GM12878 (cell line): ENCODE measurements around the gene BAG5. TPM values are rescaled to one million over a fixed set of nuclear protein-coding genes. Genes with fewer than 3 reads are reported as not detected.

ENCODE experiments used
- ATAC-seq: fragments of 200-7000 bp; cut with Tn5 transposase; 3 replicates; pipeline ENCODE4 v1.9.1; 2020; ENCODE audit warnings: mild to moderate bottlenecking, moderate library complexity
- BruUV-seq: library from RNA; stranded (reverse); fragments of 400-500 nt; replicated peaks from 2 replicates; lab custom pipeline; 2021; lab: Mats Ljungman, UMichigan
- CTCF ChIA-PET: fragments of 300-600 bp; sonication (Branson Sonifier 250); formaldehyde crosslinking; extraction: SDS; loops from one replicate; lab custom pipeline; 2021; ENCODE audit warnings: inconsistent platforms; lab: Yijun Ruan, JAX
- POLR2A ChIA-PET: fragments of 350-600 bp; formaldehyde crosslinking; extraction: SDS; loops from one replicate; lab custom pipeline; 2021; ENCODE audit warnings: inconsistent platforms; lab: Charles Lee
- RAD21 ChIA-PET: fragments of 300-600 bp; sonication (Branson Sonifier 250); formaldehyde crosslinking; loops from one replicate; lab custom pipeline; 2023; ENCODE audit warnings: antibody characterized with exemption; ENCODE audit not compliant: unreplicated experiment; lab: Charles Lee
- SMC1A ChIA-PET: fragments of 300-600 bp; sonication (Branson Sonifier 250); formaldehyde crosslinking; loops from one replicate; lab custom pipeline; 2023; ENCODE audit not compliant: unreplicated experiment, uncharacterized antibody; lab: Charles Lee
- DNase-seq: peaks from one replicate; pipeline ENCODE4 v3.0.0-alpha.2; 2011; ENCODE audit warnings: low read depth, low spot score
- FAIRE-seq: peaks from 3 replicates; lab custom pipeline; 2011; peaks lifted over from hg19 to GRCh38; lab: Jason Lieb, UNC
- H2AFZ ChIP-seq: 2 replicates; pipeline ENCODE4 v1.6.0; 2011; ENCODE audit warnings: low read depth, low read length, control low read depth; ENCODE audit not compliant: control insufficient read depth
- H3K27ac ChIP-seq: 2 replicates; pipeline ENCODE4 v1.5.1; 2011; ENCODE audit warnings: control low read depth; ENCODE audit not compliant: control insufficient read depth, insufficient read depth
- H3K27me3 ChIP-seq, 2 experiments: replicated peaks in 1 of 2; 2 replicates each; pipeline versions ENCODE4 v1.6.0 to v1.6.1; 2011; ENCODE audit warnings: low read length in 1 of 2; ENCODE audit not compliant: control insufficient read depth in 2 of 2, insufficient read depth in 2 of 2
- H3K36me3 ChIP-seq, 2 experiments: 2 replicates each; pipeline ENCODE4 v1.5.1; 2011; ENCODE audit warnings: low read length in 1 of 2; ENCODE audit not compliant: control insufficient read depth in 2 of 2, insufficient read depth in 2 of 2
- H3K4me1 ChIP-seq: 2 replicates; pipeline ENCODE4 v1.6.1; 2011; ENCODE audit warnings: mild to moderate bottlenecking, low read length, moderate library complexity, mixed read lengths; ENCODE audit not compliant: control insufficient read depth, insufficient read depth
- H3K4me2 ChIP-seq: 2 replicates; pipeline ENCODE4 v1.6.0; 2011; ENCODE audit warnings: control low read depth; ENCODE audit not compliant: control insufficient read depth, insufficient read depth
- H3K4me3 ChIP-seq: fragments of 200-600 bp; sonication (generic); 2 replicates; pipeline ENCODE4 v1.5.1; 2016
- H3K79me2 ChIP-seq: 2 replicates; pipeline ENCODE4 v1.6.0; 2011; ENCODE audit warnings: low read length; ENCODE audit not compliant: control insufficient read depth, insufficient read depth
- H3K9ac ChIP-seq: 2 replicates; pipeline ENCODE4 v1.8.0; 2011; ENCODE audit warnings: low read length, control low read depth, mixed read lengths; ENCODE audit not compliant: control insufficient read depth, insufficient read depth
- H3K9me3 ChIP-seq: replicated peaks from 3 replicates; pipeline ENCODE4 v1.5.1; 2011; ENCODE audit warnings: mild to moderate bottlenecking, low read length; ENCODE audit not compliant: control insufficient read depth, insufficient read depth
- H4K20me1 ChIP-seq: 2 replicates; pipeline ENCODE4 v1.6.0; 2011; ENCODE audit not compliant: control insufficient read depth, insufficient read depth
- ATF7 ChIP-seq: fragments of 450-650 bp; IDR thresholded peaks from 2 replicates; pipeline ENCODE4 v1.6.1; 2016; ENCODE audit warnings: low read depth, mild to moderate bottlenecking
- BCL3 ChIP-seq: IDR thresholded peaks from 2 replicates; pipeline ENCODE4 v1.6.1; 2011; ENCODE audit warnings: borderline replicate concordance, low read depth, mild to moderate bottlenecking, moderate library complexity, low read length; ENCODE audit not compliant: insufficient read depth, poor library complexity, severe bottlenecking
- BHLHE40 ChIP-seq, 2 experiments: fragments of 450-650 bp in 1 of 2; IDR thresholded peaks; 2 replicates each; pipeline ENCODE4 v1.6.1; 2011 to 2017; ENCODE audit warnings: low read depth in 2 of 2, borderline replicate concordance in 1 of 2, improper control_type of control experiment in 1 of 2, low read length in 1 of 2, mild to moderate bottlenecking in 1 of 2
- CHD2 ChIP-seq: IDR thresholded peaks from 2 replicates; pipeline ENCODE4 v1.6.1; 2011; ENCODE audit warnings: low read depth, low read length, improper control_type of control experiment, borderline replicate concordance
- CREM ChIP-seq: IDR thresholded peaks from 2 replicates; pipeline ENCODE4 v1.6.1; 2014; ENCODE audit warnings: antibody characterized with exemption, low read depth
- E2F8 ChIP-seq: fragments of 450-650 bp; IDR thresholded peaks from 2 replicates; pipeline ENCODE4 v1.6.1; 2018; ENCODE audit warnings: mild to moderate bottlenecking, low read depth, moderate library complexity; ENCODE audit not compliant: partially characterized antibody
- HCFC1 ChIP-seq: fragments of 150-350 bp; IDR thresholded peaks from 2 replicates; pipeline ENCODE4 v1.6.1; 2014; ENCODE audit warnings: low read length
- HDAC6 ChIP-seq: fragments of 200-600 bp; sonication (generic); IDR thresholded peaks from one replicate; pipeline ENCODE4 v1.8.0; 2017; ENCODE audit warnings: antibody characterized with exemption; ENCODE audit not compliant: unreplicated experiment
- JUNB ChIP-seq: IDR thresholded peaks from 2 replicates; pipeline ENCODE4 v1.6.1; 2016; ENCODE audit warnings: antibody characterized with exemption, mild to moderate bottlenecking
- KDM1A ChIP-seq: fragments of 200-600 bp; sonication (generic); IDR thresholded peaks from 2 replicates; pipeline ENCODE4 v1.6.1; 2016; ENCODE audit warnings: borderline replicate concordance
- SUPT20H ChIP-seq: IDR thresholded peaks from 2 replicates; pipeline ENCODE4 v1.6.1; 2011; ENCODE audit warnings: low read depth, mild to moderate bottlenecking, low read length, moderate library complexity, borderline replicate concordance; ENCODE audit not compliant: control insufficient read depth
- TARDBP ChIP-seq: IDR thresholded peaks from 2 replicates; pipeline ENCODE4 v1.6.1; 2016; ENCODE audit warnings: borderline replicate concordance
- TCF7 ChIP-seq: IDR thresholded peaks from 2 replicates; pipeline ENCODE4 v1.6.1; 2014; ENCODE audit warnings: antibody characterized with exemption, borderline replicate concordance
- USF1 ChIP-seq: IDR thresholded peaks from 2 replicates; pipeline ENCODE4 v1.6.1; 2011; ENCODE audit warnings: borderline replicate concordance, low read depth, mild to moderate bottlenecking, moderate library complexity, mixed read lengths, low read length; ENCODE audit not compliant: insufficient read depth; ENCODE audit errors: extremely low read length
- YBX1 ChIP-seq: fragments of 450-650 bp; IDR thresholded peaks from 2 replicates; pipeline ENCODE4 v1.6.1; 2016; ENCODE audit warnings: antibody characterized with exemption
- YY1 ChIP-seq: IDR thresholded peaks from 2 replicates; pipeline ENCODE4 v1.6.1; 2011; ENCODE audit warnings: low read depth, mild to moderate bottlenecking, low read length
- ZZZ3 ChIP-seq: IDR thresholded peaks from 2 replicates; pipeline ENCODE4 v1.6.1; 2011; ENCODE audit warnings: low read depth; ENCODE audit not compliant: control insufficient read depth, insufficient read length
- WGBS: methylation state at CpG from one replicate; pipeline ENCODE4 v1.1.6; 2016; ENCODE audit warnings: low lambda C conversion rate; ENCODE audit not compliant: insufficient replicate concordance, insufficient coverage; ENCODE audit errors: missing lambda C conversion rate; 5-methylcytosine and 5-hydroxymethylcytosine counted together
- in situ Hi-C: fragments of 300-500 bp; cut with MboI; formaldehyde crosslinking; loops from 9 replicates; pipeline ENCODE4 v1.14.3; 2018; ENCODE audit warnings: mixed read lengths
- intact Hi-C: fragments of 100-400 bp; cut with micrococcal nuclease; formaldehyde crosslinking; loops from one replicate; pipeline ENCODE4 v1.14.2; 2022; ENCODE audit not compliant: unreplicated experiment
- polyA plus RNA-seq, 11 experiments: library from polyadenylated mRNA; depleted of rRNA in 4 of 11; unstranded in 6 of 11; stranded (reverse) in 5 of 11; fragments of >200 nt; fragmentation: Nextera tagmentation in 4 of 11; fragmentation: Illumina TruSeq in 1 of 11; extraction: Ambion mirVana in 4 of 11; extraction: Trizol in 1 of 11; gene quantifications; 1 replicate in 1 of 11; 2 replicates in 10 of 11; pipeline versions ENCODE4 v1.2.1 to v1.2.3, GENCODE V29; 2011 to 2016; ENCODE audit warnings: inconsistent platforms in 2 of 11, missing spikeins in 2 of 11, low read depth in 1 of 11
- total RNA-seq, 4 experiments: library from RNA; depleted of rRNA in 3 of 4; stranded (reverse); fragments of >200 nt in 3 of 4; fragmentation: Illumina TruSeq in 1 of 4; extraction: Trizol in 1 of 4; gene quantifications; 2 replicates each; pipeline versions ENCODE4 v1.2.1 to v1.2.3, GENCODE V29; 2013 to 2021
- TF ChIP-seq, protein P1 (sequence below): fragments of 450-650 bp; IDR thresholded peaks from 2 replicates; pipeline ENCODE4 v1.6.1; 2017; ENCODE audit warnings: borderline replicate concordance

The BAG5 gene
- total and polyA plus RNA-seq, 10 of the 15 experiments (the other 5 are each of a cell fraction or from before 2014, with no cell fraction given): 9.9 to 30.5 (median 20.1) TPM

DNA sequence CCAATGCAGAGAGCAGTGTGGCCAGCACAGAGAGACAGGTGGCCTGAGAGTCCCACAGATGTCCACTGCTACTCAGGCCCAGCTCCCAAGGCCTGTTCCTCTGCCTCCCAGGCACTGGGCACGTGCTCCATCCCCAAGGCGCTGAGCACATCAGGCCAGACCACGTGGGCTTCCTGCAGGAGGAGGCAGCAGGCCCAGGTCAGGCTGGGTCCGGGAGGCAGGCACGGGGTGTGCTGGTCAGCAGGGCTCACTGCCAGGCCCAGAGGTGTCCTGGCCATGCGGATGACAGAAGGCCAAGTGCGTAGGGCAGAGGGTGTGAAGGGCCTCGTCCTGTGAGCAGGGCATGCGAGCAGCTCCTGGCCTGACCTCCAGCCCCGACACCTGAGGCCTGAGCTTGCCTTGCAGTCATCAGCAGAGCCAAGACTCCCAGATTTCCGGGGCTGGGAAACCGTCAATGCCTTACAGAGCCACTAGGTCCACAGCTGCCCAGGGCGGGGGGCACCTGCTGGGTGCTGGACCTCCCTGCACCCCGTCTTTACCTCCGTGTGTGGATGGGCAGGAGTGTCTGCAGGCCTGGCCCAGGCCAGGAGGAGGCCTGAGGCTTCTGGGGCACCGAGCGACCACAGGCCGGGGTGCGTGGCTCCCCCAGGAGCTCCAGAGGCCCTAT is 18.6 kb downstream of the BAG5 start:
- in situ Hi-C loops (no loop called here), intact Hi-C loops (no loop called here)
- POLR2A ChIA-PET: interaction anchor here (1.3 kb wide), 1 partner anchor 23 kb away, joined by 4 read pairs; no protein-coding TSS in a partner anchor
- SMC1A ChIA-PET: interaction anchor here (1.9 kb wide), 1 partner anchor 23 kb away, joined by 5 read pairs; no protein-coding TSS in a partner anchor
- Histone ChIP-seq H3K9ac (no peak overlapping the region), H3K36me3 (no peaks in the 10 kb centered on the region), H3K4me2 (no peak overlapping the region), H4K20me1 (no peaks in the 10 kb centered on the region), H3K27ac (no peak overlapping the region), H2AFZ (no peak overlapping the region), H3K4me3 (no peak overlapping the region), H3K27me3 (no peaks in the 10 kb centered on the region), H3K79me2 (no peaks in the 10 kb centered on the region), H3K4me1 (no peaks in the 10 kb centered on the region), H3K9me3 (no peaks in the 10 kb centered on the region)
- TF ChIP-seq TARDBP (no peak), YY1 (no peak), HDAC6 (no peak), CREM (no peak), CHD2 (no peak), YBX1 (no peak), ATF7 (no peak), TCF7 (no peak), USF1 (no peak), BCL3 (no peak), JUNB (no peak), SUPT20H (no peak), ZZZ3 (no peak), BHLHE40 (IDR thresholded peaks at IDR 0.05; ENCODE audit: borderline replicate concordance in 1 of 2, low read depth in 2 of 2, low read length in 1 of 2) (no peak), HCFC1 (no peak), KDM1A (no peak), E2F8 (no peak)
- TF ChIP-seq, protein P1, sequence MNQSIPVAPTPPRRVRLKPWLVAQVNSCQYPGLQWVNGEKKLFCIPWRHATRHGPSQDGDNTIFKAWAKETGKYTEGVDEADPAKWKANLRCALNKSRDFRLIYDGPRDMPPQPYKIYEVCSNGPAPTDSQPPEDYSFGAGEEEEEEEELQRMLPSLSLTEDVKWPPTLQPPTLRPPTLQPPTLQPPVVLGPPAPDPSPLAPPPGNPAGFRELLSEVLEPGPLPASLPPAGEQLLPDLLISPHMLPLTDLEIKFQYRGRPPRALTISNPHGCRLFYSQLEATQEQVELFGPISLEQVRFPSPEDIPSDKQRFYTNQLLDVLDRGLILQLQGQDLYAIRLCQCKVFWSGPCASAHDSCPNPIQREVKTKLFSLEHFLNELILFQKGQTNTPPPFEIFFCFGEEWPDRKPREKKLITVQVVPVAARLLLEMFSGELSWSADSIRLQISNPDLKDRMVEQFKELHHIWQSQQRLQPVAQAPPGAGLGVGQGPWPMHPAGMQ: no peak
- ATAC-seq: no peak
- RAD21 ChIA-PET: no interaction called here
- no peak for FAIRE-seq
- BruUV-seq: no TSS peak
- 52% methylated on average over 19 of the region's 19 CpGs for WGBS
- DNase-seq: no peak
- CTCF ChIA-PET: interaction anchor here (0.5 to 5.7 kb wide), 3 partner anchors 25 to 206 kb away, joined by 3 to 53 read pairs (median 3); no protein-coding TSS in a partner anchor
